Loucy (cell line): ENCODE results near the gene MYL5.

Experiments
- H2AFZ ChIP-seq: fragments of 200-600 bp; sonication (generic); 2 replicates; pipeline ENCODE4 v1.6.0; 2016; ENCODE audit warnings: antibody characterized with exemption, mild to moderate bottlenecking, low read length, moderate library complexity
- H3F3A ChIP-seq: fragments of 200-600 bp; 2 replicates; pipeline ENCODE4 v1.6.0; 2016; ENCODE audit warnings: antibody characterized with exemption, low read depth, mild to moderate bottlenecking
- H3K27me3 ChIP-seq: fragments of 200-600 bp; sonication (generic); 2 replicates; pipeline ENCODE4 v1.6.1; 2014; ENCODE audit warnings: low read length, mild to moderate bottlenecking; ENCODE audit not compliant: insufficient read depth, poor library complexity, severe bottlenecking
- H3K36me3 ChIP-seq: fragments of 200-600 bp; sonication (generic); 2 replicates; pipeline ENCODE4 v1.6.1; 2016; ENCODE audit warnings: low read length; ENCODE audit not compliant: insufficient read depth
- H3K4me1 ChIP-seq: fragments of 200-600 bp; sonication (generic); 2 replicates; pipeline ENCODE4 v1.5.1; 2014; ENCODE audit warnings: low read length, mild to moderate bottlenecking; ENCODE audit not compliant: insufficient read depth, poor library complexity, severe bottlenecking
- H3K4me2 ChIP-seq: fragments of 200-600 bp; sonication (generic); 2 replicates; pipeline ENCODE4 v1.6.0; 2014; ENCODE audit warnings: antibody characterized with exemption, low read length, low read depth, mild to moderate bottlenecking; ENCODE audit not compliant: poor library complexity, severe bottlenecking
- H3K4me3 ChIP-seq: fragments of 200-600 bp; sonication (generic); 2 replicates; pipeline ENCODE4 v1.5.1; 2014; ENCODE audit warnings: low read length, mild to moderate bottlenecking, mixed read lengths; ENCODE audit not compliant: poor library complexity, severe bottlenecking
- H3K79me2 ChIP-seq: fragments of 200-600 bp; sonication (generic); 2 replicates; pipeline ENCODE4 v1.6.1; 2014; ENCODE audit warnings: low read length; ENCODE audit not compliant: insufficient read depth
- H3K9ac ChIP-seq: fragments of 200-600 bp; sonication (generic); 2 replicates; pipeline ENCODE4 v1.6.0; 2014; ENCODE audit warnings: mild to moderate bottlenecking, low read depth, low read length, moderate library complexity; ENCODE audit not compliant: poor library complexity, severe bottlenecking
- H3K9me2 ChIP-seq: fragments of 200-600 bp; sonication (generic); replicated peaks from 2 replicates; pipeline ENCODE4 v1.6.1; 2016; ENCODE audit warnings: low read depth, low read length, mixed read lengths
- H3K9me3 ChIP-seq: fragments of 200-600 bp; sonication (generic); 2 replicates; pipeline ENCODE4 v1.6.1; 2014; ENCODE audit warnings: mild to moderate bottlenecking, antibody characterized with exemption, low read length, low read depth; ENCODE audit not compliant: insufficient read depth
- H4K20me1 ChIP-seq: fragments of 200-600 bp; sonication (generic); 2 replicates; pipeline ENCODE4 v1.6.0; 2014; ENCODE audit warnings: antibody characterized with exemption, low read length, mild to moderate bottlenecking; ENCODE audit not compliant: insufficient read depth, poor library complexity, severe bottlenecking
- EZH2phosphoT487 ChIP-seq: fragments of 200-600 bp; IDR thresholded peaks from 2 replicates; pipeline ENCODE4 v1.6.1; 2018; ENCODE audit warnings: antibody characterized with exemption, mild to moderate bottlenecking, moderate library complexity, borderline replicate concordance
- TF ChIP-seq, protein P1 (sequence below): fragments of 200-600 bp; sonication (generic); conservative IDR thresholded peaks from 2 replicates; pipeline ENCODE4 v1.5.1; 2014; ENCODE audit warnings: mild to moderate bottlenecking, antibody characterized with exemption, low read length

MYL5 gene

DNA sequence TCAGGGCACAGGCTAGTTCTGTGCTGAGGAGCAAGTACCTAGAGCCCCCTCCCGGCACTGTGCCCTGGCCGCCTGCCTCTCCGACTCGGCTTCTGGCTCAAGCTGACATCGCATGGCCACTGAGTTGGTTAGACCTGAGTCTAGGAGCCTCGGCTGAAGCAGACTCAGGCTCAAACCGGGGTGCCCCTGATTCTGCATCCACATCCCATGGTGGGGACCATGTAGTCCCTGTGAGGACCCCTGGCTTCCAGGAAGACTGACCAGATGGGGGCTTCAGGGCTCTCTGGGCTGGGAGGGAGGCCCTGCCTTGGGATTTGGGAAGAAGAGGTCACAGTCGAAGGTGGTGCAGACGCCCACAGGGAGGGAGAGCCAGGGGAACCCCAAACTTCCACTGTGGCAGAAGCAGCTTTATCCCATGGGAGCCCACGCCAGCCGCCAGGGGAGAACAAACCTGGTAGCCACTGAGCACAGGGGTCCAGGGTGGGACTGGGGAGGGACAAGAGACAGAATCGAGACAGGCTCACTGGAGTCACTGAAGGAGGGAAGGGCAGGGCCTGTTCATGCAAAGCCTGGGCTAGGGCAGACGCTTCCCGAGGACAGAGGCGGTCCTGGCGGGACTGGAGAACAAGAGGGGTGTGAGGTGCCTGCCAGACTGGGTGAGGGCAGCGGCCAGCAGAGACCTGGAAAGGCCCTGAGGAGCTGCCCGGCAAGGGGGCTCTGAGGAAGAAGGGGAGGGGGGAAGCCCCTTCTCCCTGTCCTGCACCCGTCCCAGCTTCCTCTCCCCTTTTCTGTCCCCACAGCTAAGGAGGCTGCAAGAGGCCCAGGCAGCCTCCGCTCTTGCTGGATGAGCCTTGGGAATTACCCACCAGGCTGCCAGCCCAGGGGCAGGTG, 47.9 kb upstream of the MYL5 start:
- no peak overlapping the region for H3K4me3 ChIP-seq
- H3F3A ChIP-seq = no peaks in the 10 kb centered on the region
- H3K4me1 ChIP-seq = no peaks in the 10 kb centered on the region
- H3K9ac ChIP-seq = no peak overlapping the region
- H3K79me2 ChIP-seq = no peaks in the 10 kb centered on the region
- H3K4me2 ChIP-seq = no peak overlapping the region
- H2AFZ ChIP-seq = no peak overlapping the region
- H3K9me2 ChIP-seq = no peaks in the 10 kb centered on the region
- H3K36me3 ChIP-seq = no peaks in the 10 kb centered on the region
- peaks cover 37% of the 10 kb centered on the region; the same call in 1 of the 2 replicates for H3K9me3 ChIP-seq
- no peaks in the 10 kb centered on the region for H3K27me3 ChIP-seq
- no peaks in the 10 kb centered on the region for H4K20me1 ChIP-seq
- no peak for TF ChIP-seq EZH2phosphoT487
- TF ChIP-seq, protein P1, sequence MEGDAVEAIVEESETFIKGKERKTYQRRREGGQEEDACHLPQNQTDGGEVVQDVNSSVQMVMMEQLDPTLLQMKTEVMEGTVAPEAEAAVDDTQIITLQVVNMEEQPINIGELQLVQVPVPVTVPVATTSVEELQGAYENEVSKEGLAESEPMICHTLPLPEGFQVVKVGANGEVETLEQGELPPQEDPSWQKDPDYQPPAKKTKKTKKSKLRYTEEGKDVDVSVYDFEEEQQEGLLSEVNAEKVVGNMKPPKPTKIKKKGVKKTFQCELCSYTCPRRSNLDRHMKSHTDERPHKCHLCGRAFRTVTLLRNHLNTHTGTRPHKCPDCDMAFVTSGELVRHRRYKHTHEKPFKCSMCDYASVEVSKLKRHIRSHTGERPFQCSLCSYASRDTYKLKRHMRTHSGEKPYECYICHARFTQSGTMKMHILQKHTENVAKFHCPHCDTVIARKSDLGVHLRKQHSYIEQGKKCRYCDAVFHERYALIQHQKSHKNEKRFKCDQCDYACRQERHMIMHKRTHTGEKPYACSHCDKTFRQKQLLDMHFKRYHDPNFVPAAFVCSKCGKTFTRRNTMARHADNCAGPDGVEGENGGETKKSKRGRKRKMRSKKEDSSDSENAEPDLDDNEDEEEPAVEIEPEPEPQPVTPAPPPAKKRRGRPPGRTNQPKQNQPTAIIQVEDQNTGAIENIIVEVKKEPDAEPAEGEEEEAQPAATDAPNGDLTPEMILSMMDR = no peak

DNA sequence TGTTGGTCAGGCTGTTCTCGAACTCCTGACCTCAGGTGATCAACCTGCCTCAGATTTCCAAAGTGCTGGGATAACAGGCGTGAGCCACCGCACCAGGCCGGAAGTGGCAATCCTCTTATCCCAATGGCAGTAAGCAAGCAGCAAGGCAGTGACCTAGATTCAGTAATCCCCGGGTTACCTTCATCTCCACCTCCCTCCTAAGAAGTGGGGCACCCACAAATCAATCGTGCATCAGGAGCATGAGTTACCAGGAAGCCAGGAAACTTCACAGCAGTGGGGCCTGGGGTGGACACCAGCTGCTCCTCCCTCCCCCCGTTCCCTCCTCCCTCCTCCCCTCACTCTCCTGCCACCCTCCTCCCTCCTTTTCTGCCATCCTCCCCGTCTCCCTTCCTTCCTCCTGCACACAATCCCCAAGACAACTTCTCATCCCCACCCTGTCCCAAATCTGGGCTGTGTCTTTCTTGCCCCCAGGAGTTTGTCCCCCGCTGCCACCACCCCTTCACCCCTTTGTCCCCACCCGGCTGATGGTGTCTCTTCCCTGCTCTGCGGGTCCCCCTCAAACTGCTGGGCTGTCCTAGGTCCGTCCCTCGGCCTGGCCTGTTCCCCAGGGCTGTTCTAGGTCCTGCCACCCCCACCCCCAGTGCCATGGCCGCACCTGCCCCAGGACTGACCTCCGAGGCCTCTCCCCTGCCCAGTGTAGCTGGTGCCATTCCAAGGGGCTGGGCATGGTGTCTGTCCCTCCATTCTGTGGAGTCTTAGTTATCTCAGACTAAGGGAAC, 46.8 kb upstream of the MYL5 start:
- H3K9ac ChIP-seq = no peak overlapping the region
- no peak overlapping the region for H3K4me3 ChIP-seq
- no peaks in the 10 kb centered on the region for H3K36me3 ChIP-seq
- TF ChIP-seq, protein P1 = no peak
- TF ChIP-seq EZH2phosphoT487 = no peak
- H3K27me3 ChIP-seq = no peaks in the 10 kb centered on the region
- no peak overlapping the region for H2AFZ ChIP-seq
- H3K9me2 ChIP-seq = no peaks in the 10 kb centered on the region
- H3K9me3 ChIP-seq = peaks cover 48% of the 10 kb centered on the region; the same call in 1 of the 2 replicates
- H4K20me1 ChIP-seq = no peaks in the 10 kb centered on the region
- H3K4me2 ChIP-seq = no peak overlapping the region
- H3K4me1 ChIP-seq = no peaks in the 10 kb centered on the region
- no peaks in the 10 kb centered on the region for H3K79me2 ChIP-seq
- no peaks in the 10 kb centered on the region for H3F3A ChIP-seq

DNA sequence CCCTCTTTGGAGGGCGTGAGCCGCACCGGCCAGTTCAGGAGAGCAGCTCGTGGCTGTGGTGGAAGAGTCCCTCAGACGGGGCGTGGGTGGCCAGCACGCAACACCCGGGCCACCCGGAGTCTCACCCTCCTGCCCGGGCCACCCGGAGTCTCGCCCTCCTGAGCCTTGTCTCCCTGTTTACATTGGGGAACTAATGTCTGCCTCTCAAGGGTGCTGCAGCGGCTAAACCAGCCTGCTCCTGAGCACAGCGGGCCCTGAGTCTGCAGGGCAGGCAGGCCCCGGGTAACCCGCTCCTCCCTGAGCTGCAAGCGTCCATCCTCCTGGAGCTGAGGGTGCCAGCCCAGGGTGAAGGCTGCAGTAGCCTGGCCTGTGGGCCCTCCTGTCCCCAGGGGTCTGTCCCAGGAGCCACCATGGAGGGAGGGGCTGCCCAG, 46.0 kb upstream of the MYL5 start:
- peaks cover 47% of the 10 kb centered on the region; the same call in 1 of the 2 replicates for H3K9me3 ChIP-seq
- no peak overlapping the region for H3K9ac ChIP-seq
- H3K4me3 ChIP-seq = no peak overlapping the region
- H3F3A ChIP-seq = no peaks in the 10 kb centered on the region
- H4K20me1 ChIP-seq = no peaks in the 10 kb centered on the region
- no peaks in the 10 kb centered on the region for H3K36me3 ChIP-seq
- no peak overlapping the region for H2AFZ ChIP-seq
- no peak for TF ChIP-seq EZH2phosphoT487
- TF ChIP-seq, protein P1 = no peak
- H3K4me1 ChIP-seq = no peaks in the 10 kb centered on the region
- H3K4me2 ChIP-seq = no peak overlapping the region
- no peaks in the 10 kb centered on the region for H3K79me2 ChIP-seq
- H3K27me3 ChIP-seq = no peaks in the 10 kb centered on the region
- no peaks in the 10 kb centered on the region for H3K9me2 ChIP-seq
